Motor neuron (in vitro differentiated cells): ENCODE data around the gene HERC3. TPM values are rescaled to one million over a fixed set of nuclear protein-coding genes. Genes with fewer than 3 reads are reported as not detected.

Experiments used
- ATAC-seq, 8 experiments: fragments of 200-7000 bp; cut with Tn5 transposase; replicated peaks in 6 of 8; 2 replicates each; pipeline ENCODE4 v1.8.0; 2021; ENCODE audit warnings: mild to moderate bottlenecking in 8 of 8, moderate library complexity in 8 of 8
- H3K27ac ChIP-seq, 2 donors: fragments of 250-450 bp; sonication (Bioruptor Pico); 2 replicates each; pipeline ENCODE4 v1.9.0; 2021; ENCODE audit warnings: antibody characterized with exemption in 2 of 2, mild to moderate bottlenecking in 2 of 2, moderate library complexity in 1 of 2
- H3K4me1 ChIP-seq, 2 donors: fragments of 250-450 bp; sonication (Bioruptor Pico); replicated peaks in 1 of 2; 2 replicates each; pipeline ENCODE4 v1.6.1; 2021; ENCODE audit warnings: antibody characterized with exemption in 2 of 2, mild to moderate bottlenecking in 2 of 2, moderate library complexity in 1 of 2
- H3K4me3 ChIP-seq, 5 donors: fragments of 250-450 bp; sonication (Bioruptor Pico); 2 replicates each; pipeline ENCODE4 v1.9.0; 2021; ENCODE audit warnings: antibody characterized with exemption in 5 of 5, mild to moderate bottlenecking in 5 of 5, moderate library complexity in 4 of 5
- WGBS, 10 experiments: fragments of 450-650 bp; shearing (Covaris generic); methylation state at CpG; one replicate each; pipeline ENCODE4 v1.0.0; 2022; 5-methylcytosine and 5-hydroxymethylcytosine counted together
- in situ Hi-C, 9 experiments: fragments of 400-800 bp; cut with MboI; loops; one replicate each; pipeline ENCODE4 v1.15.0; 2021; ENCODE audit warnings: low sequenced_read_pairs in 9 of 9, low pct_unique_long_range_greater_than_20kb in 2 of 9; ENCODE audit not compliant: unreplicated experiment in 9 of 9
- total RNA-seq, 8 experiments: library from RNA; unstranded; fragments of 300-600 nt; gene quantifications; 2 replicates each; pipeline versions ENCODE4 v1.2.3 to v1.2.4, GENCODE V29; 2022

The HERC3 gene
- total RNA-seq, 8 experiments from 2014 or later, result 7.0 to 23.5 (median 13.4) TPM

DNA sequence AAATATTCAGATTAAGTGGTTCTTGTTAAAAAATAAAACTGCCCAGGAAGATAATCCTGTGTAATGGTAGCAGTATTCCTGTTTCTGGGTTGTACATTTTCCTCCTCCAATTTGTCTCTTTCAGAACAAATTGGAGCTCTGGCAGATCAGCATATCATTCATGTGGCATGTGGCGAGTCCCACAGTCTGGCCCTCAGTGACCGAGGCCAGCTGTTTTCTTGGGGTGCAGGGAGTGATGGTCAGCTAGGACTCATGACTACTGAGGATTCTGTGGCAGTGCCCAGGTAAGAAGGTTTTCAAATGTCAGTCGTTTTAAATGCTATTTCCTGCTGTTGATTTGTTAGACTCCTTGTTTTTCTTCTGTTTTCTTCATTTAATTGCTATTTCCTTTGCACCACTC, 57.4 kb downstream of the HERC3 start:
- WGBS, 10 experiments, result 40 to 100% (median 77%) methylated on average over 1 to 3 of the region's 3 CpGs; no CpG with 5 or more reads in 2 of the 10 experiments
- Histone ChIP-seq H3K4me3 (no peak overlapping the region), H3K27ac (no peak overlapping the region), H3K4me1 (no peaks in the 10 kb centered on the region)
- in situ Hi-C loops, result loop anchor here in 2 of 9 experiments (10.0 to 25.0 kb wide), 2 partner anchors 112 to 115 kb away; no protein-coding TSS in a partner anchor
- ATAC-seq, result no peak

DNA sequence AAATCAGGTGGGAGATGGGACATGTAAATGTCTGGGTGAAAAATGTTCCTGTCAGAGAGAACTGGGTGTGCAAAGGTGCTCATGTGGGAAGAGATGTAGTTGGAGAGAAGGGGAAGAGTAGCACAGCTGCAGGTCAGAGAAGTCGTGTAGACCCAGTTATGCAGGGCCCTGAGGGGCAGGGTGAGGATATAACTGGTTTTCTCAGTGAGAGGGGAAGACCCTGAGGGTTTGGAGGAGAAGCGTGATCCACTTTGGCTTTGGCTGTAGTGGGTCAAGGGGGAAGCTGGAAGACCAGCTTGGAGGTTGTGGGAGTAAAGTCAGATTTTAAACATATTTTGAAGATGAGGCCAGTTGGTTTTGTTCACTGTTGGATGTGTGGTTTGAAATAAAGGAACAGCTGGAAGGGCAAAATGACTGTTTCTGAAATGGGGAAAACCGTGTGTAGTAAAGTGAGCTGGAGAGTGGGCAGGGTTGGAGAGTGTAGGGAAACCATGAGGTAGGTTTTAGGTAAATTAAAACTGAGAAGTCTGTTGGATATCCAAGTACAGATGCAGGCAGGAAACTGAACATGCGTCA, 61.2 kb downstream of the HERC3 start:
- Histone ChIP-seq H3K27ac (no peak overlapping the region), H3K4me1 (no peaks in the 10 kb centered on the region), H3K4me3 (no peak overlapping the region)
- WGBS, 10 experiments, result 52 to 100% (median 85%) methylated on average over 2 to 4 of the region's 4 CpGs; no CpG with 5 or more reads in 1 of the 10 experiments
- ATAC-seq, result no peak
- in situ Hi-C loops, result loop anchor here in 2 of 9 experiments (10.0 to 25.0 kb wide), 2 partner anchors 116 to 119 kb away; no protein-coding TSS in a partner anchor

DNA sequence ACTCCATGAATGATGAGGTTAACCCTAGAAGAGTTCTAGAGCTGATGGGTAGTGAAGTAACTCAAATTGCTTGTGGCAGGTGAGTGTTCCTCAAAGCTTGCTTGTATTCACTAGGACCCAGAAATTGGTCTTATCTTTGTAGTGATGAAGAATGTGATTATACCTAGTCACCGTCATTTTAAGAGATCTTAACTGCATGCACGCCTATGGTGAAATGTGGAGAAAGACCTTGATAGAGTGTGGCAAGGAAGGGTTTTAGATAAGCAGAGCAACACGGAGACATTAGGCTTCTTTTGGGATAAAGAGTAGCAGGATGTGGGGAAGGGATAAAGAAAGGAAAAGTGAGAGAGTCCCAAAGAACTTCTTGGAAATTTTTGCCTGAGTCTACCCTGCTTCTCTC, 62.9 kb downstream of the HERC3 start:
- WGBS, 10 experiments, result 71 to 100% (median 92%) methylated on average over 1 to 3 of the region's 3 CpGs; no CpG with 5 or more reads in 1 of the 10 experiments
- in situ Hi-C loops, result loop anchor here in 2 of 9 experiments (10.0 to 25.0 kb wide), 2 partner anchors 118 to 120 kb away; no protein-coding TSS in a partner anchor
- H3K27ac ChIP-seq, result no peak overlapping the region
- no peaks in the 10 kb centered on the region for H3K4me1 ChIP-seq
- H3K4me3 ChIP-seq, result no peak overlapping the region
- no peak for ATAC-seq

GRCh38 chr4:88659055-88659889, 67.0 kb downstream of the HERC3 start:
- WGBS, 10 experiments, result 19 to 78% (median 40%) methylated on average over 1 to 3 of the region's 4 CpGs; no CpG with 5 or more reads in 1 of the 10 experiments
- in situ Hi-C loops, result loop anchor here in 2 of 9 experiments (10.0 to 25.0 kb wide), 2 partner anchors 122 to 124 kb away; no protein-coding TSS in a partner anchor
- H3K27ac ChIP-seq, result no peak overlapping the region
- ATAC-seq, result peak in 5 of 8 experiments; percentile 51 to 100 (median 96)
- no peak overlapping the region for H3K4me3 ChIP-seq
- H3K4me1 ChIP-seq, result no peaks in the 10 kb centered on the region

DNA sequence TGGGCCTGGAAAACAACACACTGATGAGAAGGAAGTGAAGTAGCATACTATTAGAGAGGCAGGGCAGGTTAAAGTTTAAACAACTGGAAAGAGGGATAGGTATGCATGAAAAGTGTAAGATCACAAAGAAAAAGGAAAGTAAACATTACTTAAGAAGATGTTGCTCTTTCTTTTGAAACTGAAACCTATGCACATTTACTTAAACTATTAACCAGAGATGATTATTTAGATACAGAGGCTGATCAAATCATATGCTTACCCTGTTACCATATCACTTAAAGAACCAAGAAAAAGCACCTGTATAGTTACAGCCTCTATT, 67.6 kb downstream of the HERC3 start:
- Histone ChIP-seq H3K4me1 (no peaks in the 10 kb centered on the region), H3K27ac (no peak overlapping the region), H3K4me3 (no peak overlapping the region)
- in situ Hi-C loops, result loop anchor here in 3 of 9 experiments (10.0 to 25.0 kb wide), 2 partner anchors 123 to 125 kb away; no protein-coding TSS in a partner anchor
- ATAC-seq, result no peak

GRCh38 chr4:88660446-88661294, 68.4 kb downstream of the HERC3 start:
- Histone ChIP-seq H3K4me1 (no peaks in the 10 kb centered on the region), H3K4me3 (no peak overlapping the region), H3K27ac (no peak overlapping the region)
- in situ Hi-C loops, result loop anchor here in 2 of 9 experiments (10.0 to 25.0 kb wide), 2 partner anchors 123 to 126 kb away; no protein-coding TSS in a partner anchor
- peak in 1 of 8 experiments; percentile 43 for ATAC-seq
- WGBS, 10 experiments, result 32 to 100% (median 92%) methylated on average over 1 to 7 of the region's 7 CpGs

DNA sequence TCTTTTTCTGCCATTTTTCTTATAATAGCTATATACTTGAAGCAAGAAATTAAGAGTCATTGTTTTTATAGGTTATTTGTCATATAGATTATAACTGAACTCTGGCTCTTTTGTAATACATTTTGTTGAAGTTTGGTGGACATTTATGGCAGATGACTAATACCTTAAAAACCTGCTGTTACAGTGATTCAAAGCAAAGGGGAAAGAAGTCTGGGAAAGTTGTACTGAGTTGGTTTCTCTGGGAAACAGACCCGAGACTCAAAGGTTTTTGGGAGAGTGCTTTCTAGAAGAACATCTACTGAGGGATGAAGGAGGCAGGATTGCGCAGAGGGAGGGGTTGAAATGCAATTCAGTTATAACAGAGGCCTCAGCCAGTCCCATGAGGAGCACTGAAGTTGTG, 69.5 kb downstream of the HERC3 start:
- 0 to 100% (median 60%) methylated on average over 1 to 2 of the region's 2 CpGs; no CpG with 5 or more reads in 1 of the 10 experiments for WGBS, 10 experiments
- H3K27ac ChIP-seq, result no peak overlapping the region
- in situ Hi-C loops, result loop anchor here in 2 of 9 experiments (10.0 to 25.0 kb wide), 2 partner anchors 124 to 127 kb away; no protein-coding TSS in a partner anchor
- H3K4me3 ChIP-seq, result no peak overlapping the region
- no peak for ATAC-seq
- no peaks in the 10 kb centered on the region for H3K4me1 ChIP-seq

GRCh38 chr4:88672987-88673386, 80.7 kb downstream of the HERC3 start:
- Histone ChIP-seq H3K4me1 (no peaks in the 10 kb centered on the region), H3K4me3 (no peak overlapping the region), H3K27ac (no peak overlapping the region)
- peak; percentile 48 to 86 (median 66) for ATAC-seq
- 10 to 96% (median 72%) methylated on average over 1 to 4 of the region's 5 CpGs for WGBS, 10 experiments
- in situ Hi-C loops, result loop anchor here in 1 of 9 experiments (25.0 kb wide), 1 partner anchor 136 kb away; no protein-coding TSS in a partner anchor

GRCh38 chr4:88673886-88674285, 81.6 kb downstream of the HERC3 start:
- 80% methylated on average over 1 of the region's 2 CpGs; no CpG with 5 or more reads in 9 of the 10 experiments for whole genome bisulfite sequencing, 10 experiments
- ATAC-seq, result no peak
- H3K4me3 ChIP-seq, result no peak overlapping the region
- no peaks in the 10 kb centered on the region for H3K4me1 ChIP-seq
- no peak overlapping the region for H3K27ac ChIP-seq
- in situ Hi-C loops, result loop anchor here in 1 of 9 experiments (25.0 kb wide), 1 partner anchor 137 kb away; no protein-coding TSS in a partner anchor

DNA sequence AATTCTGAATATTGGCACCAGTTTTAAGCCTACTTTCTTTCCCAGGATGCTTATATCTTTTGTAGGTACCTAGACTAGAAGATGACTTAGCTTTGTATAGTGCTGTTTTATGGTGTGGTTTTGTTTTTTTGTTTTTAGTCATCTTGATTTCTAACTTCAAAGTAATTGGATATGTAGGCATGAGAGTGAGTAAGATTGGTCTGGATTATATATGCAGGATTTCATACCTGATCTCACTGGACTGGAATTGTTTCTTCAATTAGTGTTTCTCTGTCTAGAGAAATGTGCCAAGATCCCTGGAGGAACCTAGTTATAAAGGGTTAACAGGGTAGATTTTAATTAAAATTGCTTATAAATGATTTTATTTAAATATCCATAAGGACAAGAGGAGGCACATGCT, 82.3 kb downstream of the HERC3 start:
- Histone ChIP-seq H3K4me1 (no peaks in the 10 kb centered on the region), H3K4me3 (no peak overlapping the region), H3K27ac (no peak overlapping the region)
- in situ Hi-C loops, result loop anchor here in 1 of 9 experiments (25.0 kb wide), 1 partner anchor 137 kb away; no protein-coding TSS in a partner anchor
- peak in 3 of 8 experiments; percentile 47 to 70 (median 56) for ATAC-seq

GRCh38 chr4:88674979-88675378, 82.7 kb downstream of the HERC3 start:
- no peak overlapping the region for H3K27ac ChIP-seq
- 50 to 100% (median 90%) methylated on average over 1 to 2 of the region's 2 CpGs; no CpG with 5 or more reads in 1 of the 10 experiments for WGBS, 10 experiments
- in situ Hi-C loops, result loop anchor here in 1 of 9 experiments (25.0 kb wide), 1 partner anchor 138 kb away; no protein-coding TSS in a partner anchor
- H3K4me1 ChIP-seq, result no peaks in the 10 kb centered on the region
- no peak overlapping the region for H3K4me3 ChIP-seq
- ATAC-seq, result peak in 3 of 8 experiments; percentile 55 to 75 (median 59)

- WGBS, 10 experiments, result 70 to 100% (median 94%) methylated on average over 2 of the region's 2 CpGs; no CpG with 5 or more reads in 1 of the 10 experiments
- in situ Hi-C loops, result no loop called here
- ATAC-seq, result no peak
- H3K27ac ChIP-seq, result no peak overlapping the region
- H3K4me3 ChIP-seq, result no peak overlapping the region
- H3K4me1 ChIP-seq, result no peaks in the 10 kb centered on the region
Measured at GRCh38 chr4:88675543-88675942, 83.3 kb downstream of the HERC3 start.
